Heart left ventricle (tissue), 13 donors: Measurements from ENCODE around the gene CD40LG.

ENCODE experiments used
- CTCF ChIP-seq, 12 donors: fragments of 200-600 bp; sonication (generic) in 4 of 12; IDR thresholded peaks; one replicate each; pipeline versions ENCODE4 v1.5.0 to v1.8.0; 2018 to 2022; ENCODE audit warnings: antibody characterized with exemption in 12 of 12, mild to moderate bottlenecking in 5 of 12
- POLR2A ChIP-seq, 2 donors: fragments of 450-650 bp; IDR thresholded peaks; one replicate each; pipeline ENCODE4 v1.6.1; 2017; ENCODE audit warnings: antibody characterized with exemption in 2 of 2, mild to moderate bottlenecking in 2 of 2, moderate library complexity in 2 of 2
- donor health status: ischemic (EF 13 %, LVEDD 7.1; RV severe dilation, severe dysfunction).
- donor health status: DM: no; HTN: yes; CAD: no.
- donor health status: DM: no; HTN: no; CAD: no.
- donor health status: ischemic (EF 25% LVEDD 6.9; RV normal size, moderate dysfunction).
- donor health status: ischemic (EF 25% LVEDD 5.7; RV mildly dilated, moderate dysfunction).
- donor health status: ischemic (EF 35%, LVEDD 5.7; RV mildly dilated, moderate dysfunction).
- donor health status: nonischemic (EF 11% LVEDD 7.7; RV severe dilation, severe dysfunction).
- donor health status: DM: yes; HTN: yes; CAD: no.
- donor health status: PGD.
- donor health status: ischemic (EF 29% LVEDD 5.4; RV normal size, mild dysfunction).
- donor health status: nonischemic (EF 23%, LVEDD 6.1; RV moderate dilation, normal function).

DNA sequence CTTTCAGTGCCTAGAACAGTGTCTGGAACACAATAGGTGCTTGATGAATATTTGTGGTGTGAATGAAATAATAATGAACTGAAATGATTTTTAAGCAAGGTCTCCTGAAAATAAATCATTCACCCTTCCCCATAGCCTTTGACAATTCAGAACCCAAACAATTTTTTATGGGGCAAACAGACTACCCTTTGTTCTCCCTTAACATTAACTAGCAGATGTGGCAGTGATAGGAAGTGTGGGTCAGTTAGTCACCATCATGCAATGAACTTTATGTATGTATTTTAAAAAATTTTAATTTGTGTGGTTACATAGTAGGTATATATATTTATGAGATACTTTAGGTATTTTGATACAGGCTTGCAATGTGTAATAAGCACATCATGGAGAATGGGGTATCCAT lies 27.2 kb upstream of the CD40LG start:
- TF ChIP-seq CTCF (IDR thresholded peaks at IDR 0.05): no peak
- TF ChIP-seq POLR2A (IDR thresholded peaks at IDR 0.05): no peak
